ENCODE measurements around the gene KLHL1.
"Not testable (repeated sequence)": the region's sequence is repeated elsewhere in the genome, so short reads cannot be mapped to it uniquely, and the experiment has no call there.

The KLHL1 gene

GRCh38 chr13:70108356-70109105 lies at the start of gene KLHL1:
Gene KLHL1 (minus strand): TSS chr13:70108452. CDS start chr13:70107699, 753 bp downstream.
- no peak for DNase-seq

- not testable (repeated sequence) for DNase-seq
Measured at GRCh38 chr13:70142658-70143057, 34.4 kb upstream of the KLHL1 start.

- DNase-seq, result no peak
Measured at GRCh38 chr13:70128098-70128497, 19.8 kb upstream of the KLHL1 start.

GRCh38 chr13:70125693-70126092 lies 17.4 kb upstream of the KLHL1 start:
- no peak for DNase-seq

GRCh38 chr13:70117338-70117905 lies 9.2 kb upstream of the KLHL1 start:
- DNase-seq, result no peak

GRCh38 chr13:70107498-70108281 lies 562 bp downstream of the KLHL1 start, which contains the start of gene ATXN8OS:
Gene ATXN8OS (plus strand): TSS chr13:70107826.
- DNase-seq, result no peak

GRCh38 chr13:70107125-70107497 lies 1.1 kb downstream of the KLHL1 start:
- no peak for DNase-seq

- no peak for DNase-seq
Measured at GRCh38 chr13:70104481-70104880, 3.8 kb downstream of the KLHL1 start.

GRCh38 chr13:70098669-70099068 lies 9.6 kb downstream of the KLHL1 start:
- no peak for DNase-seq

GRCh38 chr13:70090036-70090723 lies 18.1 kb downstream of the KLHL1 start:
- DNase-seq, result no peak

- no peak for DNase-seq
Measured at GRCh38 chr13:70088926-70089325, 19.3 kb downstream of the KLHL1 start.

- no peak for DNase-seq
Measured at GRCh38 chr13:70087247-70087646, 21.0 kb downstream of the KLHL1 start.

- no peak for DNase-seq
Measured at GRCh38 chr13:70080012-70080411, 28.2 kb downstream of the KLHL1 start.

- no peak for DNase-seq
Measured at GRCh38 chr13:70054572-70054971, 53.7 kb downstream of the KLHL1 start.

GRCh38 chr13:70051531-70051930 lies 56.7 kb downstream of the KLHL1 start:
- DNase-seq, result no peak

GRCh38 chr13:70043685-70044084 lies 64.6 kb downstream of the KLHL1 start:
- DNase-seq, result no peak

- DNase-seq, result no peak
Measured at GRCh38 chr13:70042193-70042592, 66.1 kb downstream of the KLHL1 start.

GRCh38 chr13:70034286-70034685 lies 74.0 kb downstream of the KLHL1 start:
- no peak for DNase-seq

- no peak for DNase-seq
Measured at GRCh38 chr13:70027551-70027950, 80.7 kb downstream of the KLHL1 start.

- DNase-seq, result no peak
Measured at GRCh38 chr13:70023516-70023915, 84.7 kb downstream of the KLHL1 start.

- DNase-seq, result no peak
Measured at GRCh38 chr13:70022646-70023045, 85.6 kb downstream of the KLHL1 start.

GRCh38 chr13:70016116-70016515 lies 92.1 kb downstream of the KLHL1 start:
- no peak for DNase-seq

- DNase-seq, result no peak
Measured at GRCh38 chr13:70014337-70014736, 93.9 kb downstream of the KLHL1 start.

All from NCI-H1436 treated with DMSO at 0.1 percent for 48 hours (cell line).